ENCODE data around the gene PRG2.

DNA sequence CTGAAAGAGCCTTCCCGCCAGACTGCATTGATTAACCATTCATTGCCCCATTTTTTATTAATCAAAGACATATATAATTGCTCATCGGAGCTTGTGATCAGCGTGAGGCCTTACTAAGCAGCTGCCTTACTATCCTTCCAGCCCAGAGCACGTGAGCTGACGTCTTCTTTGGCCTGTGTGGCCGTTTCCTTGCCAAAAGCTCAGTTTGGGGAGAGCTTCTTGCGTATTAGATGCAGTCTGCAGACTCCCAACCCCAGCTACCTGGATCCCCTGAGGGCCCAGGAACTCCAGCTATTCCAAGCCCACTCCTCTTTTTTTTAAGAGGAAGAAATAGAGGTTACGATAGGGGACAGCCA lies 37.3 kb upstream of the PRG2 start:
- TF ChIP-seq, protein P1, sequence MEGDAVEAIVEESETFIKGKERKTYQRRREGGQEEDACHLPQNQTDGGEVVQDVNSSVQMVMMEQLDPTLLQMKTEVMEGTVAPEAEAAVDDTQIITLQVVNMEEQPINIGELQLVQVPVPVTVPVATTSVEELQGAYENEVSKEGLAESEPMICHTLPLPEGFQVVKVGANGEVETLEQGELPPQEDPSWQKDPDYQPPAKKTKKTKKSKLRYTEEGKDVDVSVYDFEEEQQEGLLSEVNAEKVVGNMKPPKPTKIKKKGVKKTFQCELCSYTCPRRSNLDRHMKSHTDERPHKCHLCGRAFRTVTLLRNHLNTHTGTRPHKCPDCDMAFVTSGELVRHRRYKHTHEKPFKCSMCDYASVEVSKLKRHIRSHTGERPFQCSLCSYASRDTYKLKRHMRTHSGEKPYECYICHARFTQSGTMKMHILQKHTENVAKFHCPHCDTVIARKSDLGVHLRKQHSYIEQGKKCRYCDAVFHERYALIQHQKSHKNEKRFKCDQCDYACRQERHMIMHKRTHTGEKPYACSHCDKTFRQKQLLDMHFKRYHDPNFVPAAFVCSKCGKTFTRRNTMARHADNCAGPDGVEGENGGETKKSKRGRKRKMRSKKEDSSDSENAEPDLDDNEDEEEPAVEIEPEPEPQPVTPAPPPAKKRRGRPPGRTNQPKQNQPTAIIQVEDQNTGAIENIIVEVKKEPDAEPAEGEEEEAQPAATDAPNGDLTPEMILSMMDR (IDR thresholded peaks at IDR 0.05) = no peak
- TF ChIP-seq RELA (CRISPR knock-in tag; IDR thresholded peaks at IDR 0.05; ENCODE audit: borderline replicate concordance) (no peak), GABPB1 (CRISPR knock-in tag; IDR thresholded peaks at IDR 0.05) (no peak)

All from WTC11 (cell line).